RWPE2 (cell line): ENCODE measurements around the gene PARP6.
A peak's percentile ranks its signal among the peaks of the same experiment; 100 is the strongest.

Experiments used
- ATAC-seq: fragments of 200-7000 bp; cut with Tn5 transposase; 3 replicates; pipeline ENCODE4 v1.9.1; 2021; ENCODE audit warnings: low read depth
- DNase-seq: peaks from one replicate; pipeline ENCODE4 v3.0.0-alpha.2; 2020; ENCODE audit warnings: low spot score
- H3K27ac ChIP-seq: fragments of 450-650 bp; 2 replicates; pipeline ENCODE4 v1.5.1; 2017; ENCODE audit warnings: mild to moderate bottlenecking; ENCODE audit not compliant: poor library complexity, severe bottlenecking
- H3K27me3 ChIP-seq: fragments of 250-450 bp; sonication (Bioruptor Pico); 2 replicates; pipeline ENCODE4 v1.5.1; 2021; ENCODE audit warnings: mild to moderate bottlenecking, moderate library complexity; ENCODE audit not compliant: insufficient read depth, poor library complexity, severe bottlenecking
- H3K36me3 ChIP-seq: fragments of 250-450 bp; sonication (Bioruptor Pico); 2 replicates; pipeline ENCODE4 v1.5.1; 2020; ENCODE audit warnings: low read depth, mild to moderate bottlenecking, moderate library complexity
- H3K4me1 ChIP-seq: fragments of 250-450 bp; sonication (Bioruptor Pico); 2 replicates; pipeline ENCODE4 v1.5.1; 2021; ENCODE audit warnings: mild to moderate bottlenecking, moderate library complexity; ENCODE audit not compliant: insufficient read depth, poor library complexity, severe bottlenecking
- H3K4me3 ChIP-seq: fragments of 250-450 bp; sonication (Bioruptor Pico); 2 replicates; pipeline ENCODE4 v1.5.1; 2021; ENCODE audit warnings: mild to moderate bottlenecking, moderate library complexity; ENCODE audit not compliant: severe bottlenecking
- H3K9me3 ChIP-seq: fragments of 250-450 bp; sonication (Bioruptor Pico); 2 replicates; pipeline ENCODE4 v1.5.1; 2021; ENCODE audit warnings: mild to moderate bottlenecking, moderate library complexity; ENCODE audit not compliant: severe bottlenecking
- CTCF ChIP-seq: fragments of 450-650 bp; IDR thresholded peaks from one replicate; pipeline ENCODE4 v1.5.1; 2017; ENCODE audit warnings: mild to moderate bottlenecking, moderate library complexity; ENCODE audit not compliant: poor library complexity, severe bottlenecking

Gene PARP6

GRCh38 chr15:72271895-72272212 lies 500 bp downstream of the PARP6 start:
- peak overlapping the region; percentile 79 for H3K4me3 ChIP-seq
- no peaks in the 10 kb centered on the region for H3K27me3 ChIP-seq
- ATAC-seq (peak; percentile 11), DNase-seq (no peak)
- no peaks in the 10 kb centered on the region for H3K9me3 ChIP-seq
- no peak for TF ChIP-seq CTCF
- peaks cover 31% of the 10 kb centered on the region for H3K36me3 ChIP-seq
- peaks cover 13% of the 10 kb centered on the region for H3K4me1 ChIP-seq
- H3K27ac ChIP-seq: peak overlapping the region; percentile 54

DNA sequence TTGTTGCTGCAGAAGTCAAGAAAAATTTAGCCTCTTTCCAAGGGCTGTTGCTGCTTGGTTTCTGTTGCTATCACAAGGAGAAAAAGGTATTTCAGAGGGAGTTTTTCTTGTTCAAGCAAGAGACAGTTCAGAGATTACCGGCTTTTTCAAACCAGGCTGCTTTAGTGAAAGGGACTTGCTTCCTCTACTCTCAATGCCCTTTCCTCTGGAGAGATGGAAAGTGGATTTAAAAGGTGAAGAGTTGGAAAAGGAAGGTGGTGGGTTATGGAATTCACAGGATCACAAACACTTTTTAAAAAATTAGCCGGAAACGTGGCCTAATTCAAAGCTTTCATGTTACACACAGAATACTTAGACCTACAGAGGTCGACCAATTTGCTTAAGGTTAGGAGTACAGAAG lies 1.1 kb downstream of the PARP6 start:
- H3K36me3 ChIP-seq: peaks cover 38% of the 10 kb centered on the region
- H3K4me1 ChIP-seq: peaks cover 13% of the 10 kb centered on the region
- no peak for DNase-seq
- H3K27ac ChIP-seq: peak overlapping the region; percentile 54
- peak overlapping the region; percentile 79 for H3K4me3 ChIP-seq
- ATAC-seq: no peak
- TF ChIP-seq CTCF: no peak
- no peaks in the 10 kb centered on the region for H3K9me3 ChIP-seq
- no peaks in the 10 kb centered on the region for H3K27me3 ChIP-seq

DNA sequence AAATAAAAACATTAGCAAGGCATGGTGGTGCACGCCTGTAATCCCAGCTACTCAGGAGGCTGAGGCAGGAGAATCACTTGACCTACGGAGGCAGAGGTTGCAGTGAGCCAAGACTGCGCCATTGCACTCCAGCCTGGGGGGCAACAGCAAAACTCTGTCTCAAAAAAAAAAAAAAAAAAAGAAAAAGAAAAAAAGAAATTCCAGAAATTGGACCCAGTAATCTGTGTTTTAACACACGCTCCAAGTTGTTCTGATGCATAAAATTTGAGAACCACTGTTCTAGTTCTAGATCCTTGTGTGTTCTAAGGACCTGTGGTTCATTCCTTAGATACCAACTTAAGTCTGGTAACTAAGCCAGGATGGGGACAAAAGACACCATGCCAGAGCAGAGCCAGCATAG lies 2.6 kb downstream of the PARP6 start:
- Histone ChIP-seq H3K9me3 (no peaks in the 10 kb centered on the region), H3K36me3 (peaks cover 53% of the 10 kb centered on the region), H3K27me3 (no peaks in the 10 kb centered on the region), H3K27ac (no peak overlapping the region), H3K4me3 (no peak overlapping the region), H3K4me1 (peaks cover 13% of the 10 kb centered on the region)
- ATAC-seq: no peak
- TF ChIP-seq CTCF: no peak
- DNase-seq: no peak

- DNase-seq (no peak), ATAC-seq (no peak)
- Histone ChIP-seq H3K27me3 (no peaks in the 10 kb centered on the region), H3K9me3 (no peaks in the 10 kb centered on the region), H3K4me3 (no peak overlapping the region), H3K27ac (no peak overlapping the region), H3K4me1 (no peaks in the 10 kb centered on the region), H3K36me3 (peaks cover 91% of the 10 kb centered on the region)
- TF ChIP-seq CTCF: no peak
Measured at GRCh38 chr15:72265031-72265430, 7.3 kb downstream of the PARP6 start.

DNA sequence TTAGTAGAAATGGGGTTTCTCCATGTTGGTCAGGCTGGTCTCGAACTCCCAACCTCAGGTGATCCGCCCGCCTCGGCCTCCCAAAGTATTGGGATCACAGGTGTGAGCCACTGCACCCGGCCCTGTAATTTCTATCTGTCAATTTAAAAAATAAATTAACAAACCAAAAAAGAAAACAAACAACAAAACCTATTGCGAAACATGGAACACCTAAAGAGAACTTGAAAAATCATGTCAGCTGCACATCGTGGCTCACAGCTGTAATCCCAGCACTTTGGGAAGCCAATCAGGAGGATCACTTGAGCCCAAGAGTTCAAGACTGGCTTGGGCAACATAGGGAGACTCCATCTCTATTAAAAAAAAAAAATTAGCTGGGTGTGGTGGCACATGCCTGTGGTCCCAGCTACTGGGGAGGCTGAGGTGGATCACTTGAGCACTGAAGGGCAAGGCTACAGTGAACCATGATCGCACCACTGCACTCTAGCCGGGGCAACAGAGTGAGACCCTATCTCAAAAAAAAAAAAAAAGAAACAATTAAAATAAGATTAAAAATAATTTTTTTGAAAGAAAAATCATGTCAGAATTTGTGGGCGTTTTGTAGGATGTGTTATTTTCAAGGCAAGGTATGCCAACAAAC lies 19.6 kb downstream of the PARP6 start:
- H3K9me3 ChIP-seq: no peaks in the 10 kb centered on the region
- no peak for DNase-seq
- TF ChIP-seq CTCF: no peak
- ATAC-seq: no peak
- H3K27me3 ChIP-seq: no peaks in the 10 kb centered on the region
- H3K4me3 ChIP-seq: no peak overlapping the region
- peaks cover 95% of the 10 kb centered on the region for H3K36me3 ChIP-seq
- H3K27ac ChIP-seq: no peak overlapping the region
- no peaks in the 10 kb centered on the region for H3K4me1 ChIP-seq
